GM21737 (cell line): Measurements from ENCODE around the gene OR6C65.
"Not testable (repeated sequence)": the region's sequence is repeated elsewhere in the genome, so short reads cannot be mapped to it uniquely, and the experiment has no call there.

Experiments used
- ATAC-seq: cut with Tn5 transposase; IDR thresholded peaks from one replicate; pipeline ENCODE4 v1.9.1; 2021; ENCODE audit warnings: mild to moderate bottlenecking, moderate library complexity; ENCODE audit not compliant: unreplicated experiment

Gene OR6C65

DNA sequence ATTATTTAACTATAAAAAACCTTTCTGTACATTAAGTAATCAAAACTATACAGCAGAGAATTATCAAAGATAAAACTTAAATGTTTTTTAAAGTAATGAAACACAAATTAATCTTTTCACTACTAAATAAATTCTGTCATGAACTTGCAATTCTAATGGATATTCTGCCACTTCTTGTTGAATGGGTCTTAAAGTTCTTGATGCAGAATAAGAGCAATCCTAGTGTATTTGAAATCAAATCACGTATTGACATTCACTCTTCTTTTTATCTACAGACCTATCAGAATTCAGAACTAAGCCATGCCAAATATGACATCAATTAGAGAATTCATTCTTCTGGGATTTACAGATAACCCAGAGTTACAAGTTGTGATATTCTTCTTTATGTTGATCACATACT is at the start of gene OR6C65:
OR6C65 (plus strand) TSS at position 301 of the 400 bp plus-strand sequence; CDS start at position 301, 0 bp downstream.
- no peak for ATAC-seq

DNA sequence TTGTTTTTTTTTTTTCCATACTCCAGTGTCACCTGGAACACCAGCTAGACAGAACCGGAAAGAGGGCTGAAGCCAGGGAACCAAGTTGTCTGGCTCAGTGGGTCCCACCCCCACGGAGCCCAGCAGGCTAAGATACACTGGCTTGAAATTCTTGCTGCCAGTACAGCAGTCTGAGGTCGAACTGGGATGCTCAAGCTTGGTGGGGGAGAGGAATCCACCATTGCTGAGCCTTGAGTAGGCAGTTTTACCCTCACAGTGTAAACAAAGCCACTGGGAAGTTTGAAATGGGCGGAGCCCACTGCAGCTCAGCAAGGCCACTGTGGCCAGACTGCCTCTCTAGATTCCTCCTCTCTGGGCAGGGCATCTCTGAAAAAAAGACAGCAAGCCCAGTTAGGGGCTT is 45.0 kb upstream of the OR6C65 start:
- ATAC-seq: not testable (repeated sequence)

- no peak for ATAC-seq
Measured at GRCh38 chr12:55362675-55363074, 37.7 kb upstream of the OR6C65 start, which contains the start of gene OR6C75. Gene OR6C75 (plus strand): TSS chr12:55362975. CDS start chr12:55365111, 2,136 bp downstream.

DNA sequence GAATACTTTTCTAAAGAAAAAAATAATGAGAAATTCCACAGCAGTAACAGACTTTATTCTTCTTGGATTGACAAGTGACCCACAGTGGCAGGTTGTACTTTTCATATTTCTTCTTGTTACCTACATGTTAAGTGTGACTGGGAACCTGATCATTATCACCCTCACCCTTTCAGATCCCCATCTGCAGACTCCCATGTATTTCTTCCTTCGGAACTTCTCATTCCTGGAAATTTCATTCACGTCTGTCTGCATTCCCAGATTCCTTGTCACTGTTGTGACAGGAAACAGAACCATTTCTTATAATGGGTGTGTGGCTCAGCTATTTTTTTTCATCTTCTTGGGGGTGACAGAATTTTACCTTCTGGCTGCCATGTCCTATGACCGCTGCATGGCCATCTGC is 35.2 kb upstream of the OR6C65 start:
- no peak for ATAC-seq

- ATAC-seq: no peak
Measured at GRCh38 chr12:55372521-55372920, 27.8 kb upstream of the OR6C65 start.

- no peak for ATAC-seq
Measured at GRCh38 chr12:55385891-55386290, 14.4 kb upstream of the OR6C65 start.

GRCh38 chr12:55392032-55392795 is 8.1 kb upstream of the OR6C65 start:
- ATAC-seq: no peak

- ATAC-seq: no peak
Measured at GRCh38 chr12:55396326-55396725, 4.0 kb upstream of the OR6C65 start.

- ATAC-seq: no peak
Measured at GRCh38 chr12:55407866-55408265, 7.5 kb downstream of the OR6C65 start.

- not testable (repeated sequence) for ATAC-seq
Measured at GRCh38 chr12:55409133-55409532, 8.8 kb downstream of the OR6C65 start.

- ATAC-seq: not testable (repeated sequence)
Measured at GRCh38 chr12:55412138-55412537, 11.8 kb downstream of the OR6C65 start.

GRCh38 chr12:55413498-55414388 is 13.4 kb downstream of the OR6C65 start:
- ATAC-seq: not testable (repeated sequence)

GRCh38 chr12:55414396-55414823 is 14.1 kb downstream of the OR6C65 start:
- not testable (repeated sequence) for ATAC-seq

GRCh38 chr12:55414889-55415288 is 14.6 kb downstream of the OR6C65 start:
- not testable (repeated sequence) for ATAC-seq

DNA sequence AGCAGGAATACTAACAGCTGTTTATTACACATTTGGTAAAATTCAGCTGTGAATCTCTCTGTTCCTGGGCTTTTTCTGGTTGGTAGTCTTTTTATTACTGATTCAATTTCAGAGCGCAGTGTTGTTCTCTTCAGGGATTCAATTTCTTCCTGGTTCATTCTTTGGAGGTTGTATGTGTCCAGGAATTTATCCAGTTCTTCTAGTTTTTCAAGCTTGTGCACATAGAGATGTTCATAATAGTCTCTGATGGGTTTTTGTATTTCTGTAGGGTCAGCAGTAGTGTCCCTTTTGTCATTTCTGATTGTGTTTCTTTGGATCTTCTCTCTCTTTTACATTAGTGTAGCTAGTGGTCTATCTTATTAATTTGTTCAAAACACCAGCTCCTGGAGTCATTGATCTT is 16.6 kb downstream of the OR6C65 start:
- ATAC-seq: no peak

GRCh38 chr12:55420307-55420962 is 20.1 kb downstream of the OR6C65 start:
- ATAC-seq: no peak

GRCh38 chr12:55425954-55426353 is 25.6 kb downstream of the OR6C65 start, which contains the start of gene OR6C76:
Gene OR6C76 (plus strand): TSS chr12:55426254. CDS start chr12:55426254, 0 bp downstream.
- no peak for ATAC-seq

GRCh38 chr12:55428331-55429243 is 28.3 kb downstream of the OR6C65 start:
- no peak for ATAC-seq

GRCh38 chr12:55441233-55441632 is 40.9 kb downstream of the OR6C65 start:
- not testable (repeated sequence) for ATAC-seq

DNA sequence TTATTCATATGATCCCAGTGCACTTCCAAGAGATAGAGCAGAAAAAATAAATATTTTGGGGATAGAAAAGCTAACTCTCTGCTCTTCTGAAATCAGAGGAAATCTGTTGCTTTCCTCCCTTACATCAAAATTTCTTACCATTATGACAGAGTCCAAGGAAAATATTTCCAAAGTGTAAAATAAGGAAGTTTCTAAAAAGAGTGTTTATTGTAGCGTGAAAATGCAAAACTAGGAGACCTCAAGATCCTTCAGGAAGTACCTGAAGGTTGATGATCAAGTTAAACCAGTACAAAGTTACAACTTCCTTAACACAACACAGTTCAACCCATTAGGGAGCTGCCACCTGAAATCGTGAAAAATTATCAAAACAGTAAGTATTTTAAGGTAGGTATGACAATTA is 43.4 kb downstream of the OR6C65 start, which contains the start of gene OR6C2:
OR6C2 (plus strand) TSS at position 301 of the 400 bp plus-strand sequence. CDS start 8,138 bp downstream, outside the sequence.
- ATAC-seq: no peak
